Dendritic cell treated with granulocyte-macrophage colony-stimulating factor and Interleukin-4, amounts not matched to agents 40 ng/mL and 50 ng/mL, for 4 days (primary cell): ENCODE data around the gene ADCY9.

Experiments used
- H3K27ac Mint-ChIP-seq: one replicate; pipeline ENCODE4 v1.8.0; 2022; ENCODE audit warnings: mild to moderate bottlenecking, mixed read lengths
- H3K27me3 Mint-ChIP-seq: one replicate; pipeline ENCODE4 v1.8.0; 2022; ENCODE audit warnings: mild to moderate bottlenecking, mixed read lengths
- H3K36me3 Mint-ChIP-seq: one replicate; pipeline ENCODE4 v1.8.0; 2022; ENCODE audit warnings: low read depth, mixed read lengths
- H3K4me1 Mint-ChIP-seq: one replicate; pipeline ENCODE4 v1.8.0; 2022; ENCODE audit warnings: low read depth, mixed read lengths
- H3K4me3 Mint-ChIP-seq: one replicate; pipeline ENCODE4 v1.8.0; 2022; ENCODE audit warnings: mild to moderate bottlenecking, moderate library complexity, mixed read lengths
- H3K9me3 Mint-ChIP-seq: one replicate; pipeline ENCODE4 v1.8.0; 2022; ENCODE audit warnings: mixed read lengths
- intact Hi-C: fragments of 100-400 bp; cut with micrococcal nuclease; formaldehyde crosslinking; loops from one replicate; pipeline ENCODE4 v1.15.0; 2022

Gene ADCY9

DNA sequence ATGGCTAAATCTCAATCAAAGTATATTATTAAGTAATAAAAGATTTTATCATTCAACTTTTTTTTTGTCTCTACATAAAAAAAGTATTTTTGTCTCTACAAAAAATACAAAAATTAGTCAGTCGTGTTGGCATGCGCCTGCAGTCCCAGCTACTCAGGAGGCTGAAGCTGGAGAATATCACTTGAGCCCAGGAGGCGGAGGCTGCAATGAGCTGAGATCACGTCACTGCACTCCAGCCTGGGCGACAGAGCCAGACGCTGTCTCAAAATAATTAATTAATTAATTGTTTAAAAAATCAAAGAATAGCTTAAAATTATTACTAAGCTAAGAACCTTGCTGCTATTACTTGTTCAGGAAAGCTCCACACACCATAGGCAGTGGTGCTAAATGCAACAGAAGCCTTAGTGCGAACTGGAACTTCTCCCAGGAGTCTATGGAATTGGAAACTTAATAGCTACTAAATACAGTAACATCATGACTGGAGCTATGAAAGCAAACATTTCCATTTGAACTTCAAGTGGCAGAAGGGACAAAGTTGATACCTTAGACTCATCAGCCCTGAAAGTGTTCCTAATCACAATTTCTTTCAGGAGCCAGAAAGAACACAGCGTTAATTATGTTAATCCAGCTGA lies 22.6 kb downstream of the ADCY9 start:
- Mint-ChIP-seq H3K9me3 (no peaks in the 10 kb centered on the region), H3K27ac (no peak overlapping the region), H3K27me3 (no peaks in the 10 kb centered on the region), H3K36me3 (no peaks in the 10 kb centered on the region), H3K4me3 (no peak overlapping the region), H3K4me1 (peaks cover 36% of the 10 kb centered on the region)
- intact Hi-C loops, result no loop called here

GRCh38 chr16:4092547-4093265 lies 23.5 kb downstream of the ADCY9 start:
- Mint-ChIP-seq H3K27me3 (no peaks in the 10 kb centered on the region), H3K4me1 (peaks cover 44% of the 10 kb centered on the region), H3K36me3 (no peaks in the 10 kb centered on the region), H3K9me3 (no peaks in the 10 kb centered on the region), H3K4me3 (no peak overlapping the region), H3K27ac (no peak overlapping the region)
- intact Hi-C loops, result no loop called here

DNA sequence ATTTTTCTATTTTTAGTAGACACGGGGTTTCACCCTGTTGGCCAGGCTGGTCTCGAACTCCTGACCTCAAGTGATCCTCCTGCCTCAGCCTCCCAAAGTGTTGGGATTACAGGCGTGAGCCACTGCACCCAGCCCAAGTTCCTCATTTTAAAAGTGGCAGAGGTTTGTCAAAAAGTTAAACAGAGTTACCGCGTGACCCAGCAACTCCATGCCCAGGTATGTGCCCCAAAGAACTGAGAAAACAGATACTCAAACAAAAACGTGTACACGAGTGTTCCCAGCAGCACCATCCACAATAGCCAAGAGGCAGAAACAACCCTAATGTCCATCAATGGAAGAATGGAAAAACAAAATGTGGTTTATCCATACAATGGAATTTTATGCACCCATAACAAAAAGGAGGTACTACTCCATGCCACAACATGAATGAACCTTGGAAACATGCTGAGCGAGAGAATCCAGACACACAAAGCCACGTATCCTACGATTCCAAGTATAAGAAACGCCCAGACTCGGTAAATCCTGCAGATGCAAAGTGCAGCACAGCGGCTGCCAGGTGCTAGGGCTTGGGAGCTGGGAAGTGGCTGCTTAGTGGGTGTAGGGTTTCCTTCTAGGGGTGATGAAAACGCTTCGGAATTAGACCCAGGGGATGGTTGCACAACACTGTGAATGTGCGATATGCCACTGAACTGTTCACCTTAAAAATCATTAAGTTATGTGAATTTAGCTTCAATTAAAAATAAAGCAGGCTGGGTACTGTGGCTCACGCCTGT lies 24.8 kb downstream of the ADCY9 start:
- peaks cover 45% of the 10 kb centered on the region for H3K4me1 Mint-ChIP-seq
- intact Hi-C loops, result no loop called here
- no peak overlapping the region for H3K4me3 Mint-ChIP-seq
- H3K9me3 Mint-ChIP-seq, result no peaks in the 10 kb centered on the region
- H3K36me3 Mint-ChIP-seq, result no peaks in the 10 kb centered on the region
- no peak overlapping the region for H3K27ac Mint-ChIP-seq
- no peaks in the 10 kb centered on the region for H3K27me3 Mint-ChIP-seq

DNA sequence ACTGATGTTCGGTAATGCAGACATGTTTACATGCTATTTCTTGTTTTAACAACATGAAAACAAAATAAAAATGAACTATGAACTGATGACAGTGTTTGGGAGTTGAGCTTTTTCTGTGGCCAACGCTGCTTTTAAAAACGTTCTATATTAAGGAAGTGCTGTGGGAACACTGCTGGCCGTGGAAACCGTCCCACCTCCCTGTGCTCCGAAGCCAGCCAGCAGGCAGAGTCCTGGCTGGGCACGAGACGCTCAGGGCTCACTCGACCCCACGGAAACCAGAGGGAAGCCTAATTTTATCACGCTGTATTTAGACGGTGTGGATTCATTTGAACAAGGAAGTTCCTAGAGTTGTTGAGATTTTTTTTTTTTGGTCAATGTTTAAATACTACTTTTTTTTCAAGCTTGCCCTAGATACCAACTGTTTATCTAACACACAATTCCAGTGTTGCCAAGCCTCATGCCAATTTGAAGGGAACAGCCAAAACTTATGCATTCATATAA lies 25.8 kb downstream of the ADCY9 start:
- Mint-ChIP-seq H3K36me3 (peaks cover 6% of the 10 kb centered on the region), H3K9me3 (no peaks in the 10 kb centered on the region), H3K4me3 (peak overlapping the region; percentile 50), H3K4me1 (peaks cover 40% of the 10 kb centered on the region), H3K27ac (peak overlapping the region; percentile 57), H3K27me3 (no peaks in the 10 kb centered on the region)
- intact Hi-C loops, result no loop called here

DNA sequence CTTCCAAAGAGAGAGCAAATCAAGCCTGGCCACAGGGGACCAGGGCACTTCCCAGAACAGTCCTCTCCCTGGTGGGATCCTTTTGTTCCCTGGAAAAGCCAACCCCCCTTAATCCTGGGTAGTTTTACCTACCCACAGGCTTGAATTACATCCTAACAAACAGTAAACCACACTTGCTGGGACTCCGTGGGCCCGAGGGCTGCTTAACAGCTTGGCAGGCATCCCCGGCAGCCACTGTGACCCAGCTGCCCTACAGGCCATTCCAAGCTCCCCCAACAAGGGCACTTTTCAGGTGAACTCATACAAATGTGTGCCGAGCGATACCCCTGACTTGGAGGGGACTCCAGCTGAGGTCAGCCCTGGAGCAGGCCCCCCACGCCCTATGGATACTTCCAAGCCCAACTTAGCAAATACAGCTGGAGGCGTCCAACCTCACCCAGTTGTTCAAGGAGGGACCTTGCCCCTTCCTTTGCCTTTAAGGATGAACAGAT lies 26.4 kb downstream of the ADCY9 start:
- Mint-ChIP-seq H3K27me3 (no peaks in the 10 kb centered on the region), H3K27ac (no peak overlapping the region), H3K4me3 (no peak overlapping the region), H3K4me1 (peaks cover 40% of the 10 kb centered on the region), H3K36me3 (peaks cover 6% of the 10 kb centered on the region), H3K9me3 (no peaks in the 10 kb centered on the region)
- intact Hi-C loops, result no loop called here

- H3K27ac Mint-ChIP-seq, result no peak overlapping the region
- H3K36me3 Mint-ChIP-seq, result peaks cover 6% of the 10 kb centered on the region
- intact Hi-C loops, result no loop called here
- H3K4me1 Mint-ChIP-seq, result peaks cover 40% of the 10 kb centered on the region
- no peak overlapping the region for H3K4me3 Mint-ChIP-seq
- no peaks in the 10 kb centered on the region for H3K27me3 Mint-ChIP-seq
- no peaks in the 10 kb centered on the region for H3K9me3 Mint-ChIP-seq
Measured at GRCh38 chr16:4089251-4089810, 26.9 kb downstream of the ADCY9 start.

DNA sequence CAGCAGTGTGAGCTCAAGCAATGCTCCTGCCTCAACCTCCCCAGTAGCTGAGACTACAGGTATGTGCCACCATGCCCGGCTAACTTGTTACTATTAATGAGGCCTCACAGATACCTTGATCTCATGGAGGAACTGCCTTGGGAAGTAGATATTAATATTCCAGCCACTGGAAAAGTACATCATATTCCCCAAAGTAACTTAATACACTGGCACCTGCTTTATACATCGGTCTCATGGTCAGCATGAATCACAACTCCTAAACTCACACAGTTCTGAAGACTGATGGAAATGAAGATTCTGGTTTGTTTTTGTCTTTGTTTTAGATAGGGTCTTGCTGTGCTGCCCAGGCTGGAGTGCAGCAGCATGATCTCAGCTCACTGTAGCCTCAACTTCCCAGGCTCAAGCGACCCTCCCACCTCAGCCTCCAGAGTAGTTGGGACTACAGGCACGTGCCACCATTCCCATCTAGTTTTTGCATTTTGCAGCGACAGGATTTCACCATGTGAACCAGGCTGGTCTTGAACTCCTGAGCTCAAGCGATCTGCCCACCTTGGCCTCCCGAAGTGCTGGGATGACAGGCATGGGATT lies 28.2 kb downstream of the ADCY9 start:
- intact Hi-C loops, result no loop called here
- Mint-ChIP-seq H3K9me3 (no peaks in the 10 kb centered on the region), H3K4me1 (peaks cover 40% of the 10 kb centered on the region), H3K27me3 (no peaks in the 10 kb centered on the region), H3K4me3 (no peak overlapping the region), H3K27ac (no peak overlapping the region), H3K36me3 (peaks cover 6% of the 10 kb centered on the region)

DNA sequence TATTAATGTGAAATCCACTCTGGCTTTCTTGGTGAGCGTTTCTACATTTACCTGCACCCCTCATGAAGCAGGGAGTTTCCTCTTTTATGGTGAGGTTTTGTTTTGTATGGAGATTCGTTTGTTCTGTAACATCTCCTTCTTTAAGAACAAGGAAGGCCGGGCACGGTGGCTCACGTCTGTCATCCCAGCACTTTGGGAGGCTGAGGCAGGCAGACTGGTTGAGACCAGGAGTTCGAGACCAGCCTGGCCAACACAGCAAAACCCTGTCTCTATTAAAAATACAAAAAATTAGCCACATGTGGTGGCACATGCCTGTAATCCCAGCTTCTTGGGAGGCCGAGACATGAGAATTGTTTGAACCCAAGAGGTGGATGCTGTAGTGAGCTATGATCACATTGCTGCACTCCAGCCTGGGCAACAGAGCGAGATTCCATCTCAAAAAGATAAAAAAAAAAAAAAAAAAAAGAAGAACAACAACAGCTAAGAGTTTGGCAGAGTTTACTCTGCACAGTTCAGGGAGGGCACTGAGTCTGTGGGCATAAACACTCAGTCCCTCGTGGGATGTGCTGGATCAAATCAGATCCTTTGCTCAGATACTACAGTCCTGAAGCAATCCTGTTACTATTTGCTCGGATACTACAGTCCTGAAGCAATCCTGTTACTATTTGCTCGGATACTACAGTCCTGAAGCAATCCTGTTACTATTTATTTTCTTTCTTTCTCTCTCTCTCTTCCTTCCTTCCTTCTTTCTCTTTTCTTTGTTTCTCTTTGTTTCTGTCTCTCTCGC lies 28.9 kb downstream of the ADCY9 start:
- intact Hi-C loops, result no loop called here
- no peaks in the 10 kb centered on the region for H3K27me3 Mint-ChIP-seq
- H3K36me3 Mint-ChIP-seq, result peaks cover 6% of the 10 kb centered on the region
- H3K4me1 Mint-ChIP-seq, result peaks cover 48% of the 10 kb centered on the region
- H3K9me3 Mint-ChIP-seq, result no peaks in the 10 kb centered on the region
- no peak overlapping the region for H3K4me3 Mint-ChIP-seq
- no peak overlapping the region for H3K27ac Mint-ChIP-seq

DNA sequence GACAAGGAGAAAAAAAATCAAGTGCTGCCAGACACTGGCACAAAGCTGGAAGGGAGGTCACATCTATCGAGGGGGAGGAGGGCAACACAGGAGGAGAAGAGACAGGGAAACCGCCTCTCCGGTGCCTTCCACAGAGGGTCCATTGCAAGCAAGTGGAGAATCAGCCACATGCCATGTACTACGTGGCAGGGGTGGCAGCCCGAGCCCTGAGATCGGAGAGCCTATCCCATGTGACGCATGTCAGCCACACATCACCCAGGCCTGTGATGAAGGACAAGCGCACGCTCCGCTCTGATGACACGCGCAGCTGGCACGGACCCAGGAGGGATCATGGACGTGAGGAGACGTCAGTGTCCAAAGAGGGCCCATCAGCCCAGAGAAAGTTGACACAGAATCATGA lies 30.1 kb downstream of the ADCY9 start:
- H3K9me3 Mint-ChIP-seq, result no peaks in the 10 kb centered on the region
- peaks cover 44% of the 10 kb centered on the region for H3K4me1 Mint-ChIP-seq
- peaks cover 6% of the 10 kb centered on the region for H3K36me3 Mint-ChIP-seq

DNA sequence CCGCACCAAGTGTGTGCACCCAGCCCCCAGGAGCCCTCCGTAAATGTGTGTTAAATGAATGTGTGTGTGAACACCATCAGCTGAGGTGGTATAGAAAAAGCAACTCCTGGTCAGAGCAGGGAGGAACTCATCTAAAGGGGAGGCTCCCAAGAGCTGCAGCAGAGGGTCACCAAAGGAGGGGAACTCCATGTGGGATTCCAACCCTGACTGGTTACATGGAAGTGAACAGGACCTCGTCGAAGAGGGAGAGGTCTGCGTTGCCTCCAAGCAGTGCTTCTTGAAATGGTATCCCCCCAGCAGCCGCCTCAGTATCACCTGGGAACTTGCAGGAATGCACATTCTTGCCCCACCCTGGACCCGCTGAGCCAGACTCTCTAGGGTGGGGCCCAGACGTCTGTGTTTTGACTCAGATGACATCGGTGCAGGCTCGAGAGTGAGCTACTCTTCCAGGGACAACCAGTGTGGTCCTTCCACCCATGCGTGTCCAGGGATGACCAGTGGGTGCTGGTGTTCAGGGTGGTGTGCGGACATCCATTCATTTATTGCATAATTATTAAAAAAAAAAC lies 30.8 kb downstream of the ADCY9 start:
- H3K4me3 Mint-ChIP-seq, result no peak overlapping the region
- no peaks in the 10 kb centered on the region for H3K27me3 Mint-ChIP-seq
- H3K4me1 Mint-ChIP-seq, result peaks cover 46% of the 10 kb centered on the region
- intact Hi-C loops, result no loop called here
- H3K9me3 Mint-ChIP-seq, result no peaks in the 10 kb centered on the region
- no peak overlapping the region for H3K27ac Mint-ChIP-seq
- H3K36me3 Mint-ChIP-seq, result peaks cover 6% of the 10 kb centered on the region

More for the DNA sequence above, 30.1 kb downstream of the ADCY9 start:
- no peak overlapping the region for H3K27ac Mint-ChIP-seq
- H3K4me3 Mint-ChIP-seq, result no peak overlapping the region
- no peaks in the 10 kb centered on the region for H3K27me3 Mint-ChIP-seq
- intact Hi-C loops, result no loop called here

DNA sequence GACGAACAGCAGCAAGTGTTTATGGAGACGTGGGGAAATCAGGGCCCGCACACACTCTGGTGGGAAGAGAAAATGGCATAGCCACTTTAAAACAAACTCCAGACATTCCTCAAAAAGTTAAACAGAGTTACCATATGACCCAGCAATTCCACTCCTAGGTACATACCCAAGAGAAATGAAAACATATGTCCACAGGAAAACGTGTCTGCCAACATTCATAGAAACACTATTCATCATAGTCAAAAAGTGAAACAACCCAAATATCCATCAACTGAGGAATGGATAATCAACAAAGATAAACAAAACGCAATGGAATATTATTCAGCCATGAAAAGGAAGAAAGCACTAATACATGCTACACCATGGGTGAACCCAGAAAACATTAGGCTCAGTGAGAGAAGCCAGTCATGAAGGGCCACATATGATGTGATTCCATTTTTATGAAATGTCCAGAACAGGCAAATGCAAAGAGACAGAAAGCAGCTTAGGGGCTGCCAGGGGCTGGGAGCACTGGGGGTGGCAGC lies 32.8 kb downstream of the ADCY9 start:
- no peak overlapping the region for H3K4me3 Mint-ChIP-seq
- peaks cover 6% of the 10 kb centered on the region for H3K36me3 Mint-ChIP-seq
- no peaks in the 10 kb centered on the region for H3K27me3 Mint-ChIP-seq
- peaks cover 29% of the 10 kb centered on the region for H3K4me1 Mint-ChIP-seq
- no peaks in the 10 kb centered on the region for H3K9me3 Mint-ChIP-seq
- H3K27ac Mint-ChIP-seq, result no peak overlapping the region
- intact Hi-C loops, result no loop called here

- H3K36me3 Mint-ChIP-seq, result peaks cover 6% of the 10 kb centered on the region
- no peaks in the 10 kb centered on the region for H3K27me3 Mint-ChIP-seq
- H3K4me3 Mint-ChIP-seq, result no peak overlapping the region
- no peaks in the 10 kb centered on the region for H3K9me3 Mint-ChIP-seq
- H3K27ac Mint-ChIP-seq, result no peak overlapping the region
- intact Hi-C loops, result no loop called here
- H3K4me1 Mint-ChIP-seq, result peaks cover 21% of the 10 kb centered on the region
Measured at GRCh38 chr16:4082474-4083044, 33.7 kb downstream of the ADCY9 start.
